ENCODE results near the gene SRCIN1. TPM values are rescaled to one million over a fixed set of nuclear protein-coding genes. Genes with fewer than 3 reads are reported as not detected.
"Not testable (repeated sequence)": the region's sequence is repeated elsewhere in the genome, so short reads cannot be mapped to it uniquely, and the experiment has no call there.

SRCIN1 gene
- polyA plus RNA-seq, 3 donors, result 1.3 to 8.9 (median 3.5) TPM

DNA sequence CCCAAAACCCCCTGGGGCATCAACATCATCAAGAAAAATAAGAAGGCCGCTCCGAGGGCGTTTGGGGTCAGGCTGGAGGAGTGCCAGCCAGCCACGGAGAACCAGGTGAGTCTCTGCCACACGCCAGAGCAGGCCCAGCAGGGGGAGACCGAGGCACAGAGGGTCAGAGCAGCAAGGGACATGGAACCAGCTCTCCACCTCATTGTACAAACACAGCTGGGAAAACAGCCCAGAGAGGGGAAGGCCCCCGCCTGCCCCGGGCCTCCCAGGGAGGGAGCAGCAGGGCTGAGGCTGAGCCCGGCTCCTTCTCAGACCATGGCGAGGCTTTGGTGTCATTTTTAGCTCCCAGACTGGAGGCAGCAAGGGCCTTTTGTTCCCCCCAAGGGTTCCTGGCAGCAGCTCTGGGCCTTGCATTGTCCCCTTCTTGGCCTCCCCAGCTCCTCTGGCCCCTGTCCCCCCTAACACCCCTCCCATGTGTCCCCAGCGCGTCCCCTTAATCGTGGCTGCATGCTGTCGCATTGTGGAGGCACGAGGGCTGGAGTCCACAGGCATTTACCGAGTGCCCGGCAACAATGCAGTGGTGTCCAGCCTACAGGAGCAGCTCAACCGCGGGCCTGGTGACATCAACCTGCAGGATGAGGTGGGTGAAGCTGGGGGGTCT lies 123.6 kb downstream of the SRCIN1 start:
- not testable (repeated sequence) for H3K27ac ChIP-seq (ENCODE audit: low read depth, low read length)
- 66 to 88% (median 78%) methylated on average over 17 to 19 of the region's 19 CpGs for WGBS, 3 donors

Other genes starting within 250 kb of the SRCIN1 start
- 10 to 100 TPM in 2 of 3 donors, 1 to 10 TPM in 1; 1.2 to 31.1 (median 18.6) TPM for gene ARHGAP23, start 177.5 kb downstream of the SRCIN1 start, polyA plus RNA-seq
- 1 to 10 TPM; 1.7 to 2.7 (median 2.2) TPM for gene EPOP, start 69.0 kb upstream of the SRCIN1 start, polyA plus RNA-seq
- 10 to 100 TPM; 38.6 to 96.0 (median 42.9) TPM for gene MLLT6, start 99.3 kb upstream of the SRCIN1 start, polyA plus RNA-seq
- gene CISD3, start 124.4 kb upstream of the SRCIN1 start, polyA plus RNA-seq, result 10 to 100 TPM; 44.3 to 57.4 (median 51.1) TPM
- gene PCGF2, start 142.4 kb upstream of the SRCIN1 start, polyA plus RNA-seq, result 10 to 100 TPM; 10.9 to 61.1 (median 15.8) TPM
- 100 to 1,000 TPM in 2 of 3 donors, 10 to 100 TPM in 1; 76.8 to 190 (median 184) TPM for gene PSMB3, start 146.8 kb upstream of the SRCIN1 start, polyA plus RNA-seq
- 10 to 100 TPM; 10.0 to 27.3 (median 18.8) TPM for gene PIP4K2B, start 193.6 kb upstream of the SRCIN1 start, polyA plus RNA-seq
- gene CWC25, start 219.4 kb upstream of the SRCIN1 start, polyA plus RNA-seq, result 10 to 100 TPM in 2 of 3 donors, 1 to 10 TPM in 1; 9.6 to 19.8 (median 19.3) TPM
- 1,000 to 10,000 TPM; 1,758 to 5,491 (median 3,544) TPM for gene RPL23, start 247.8 kb upstream of the SRCIN1 start, polyA plus RNA-seq